Activated CD4-positive, alpha-beta T cell treated with anti-CD3 and anti-CD28 coated beads for 48 hours (primary cell): Measurements from ENCODE around the gene C9orf72.
"Not testable (repeated sequence)": the region's sequence is repeated elsewhere in the genome, so short reads cannot be mapped to it uniquely, and the experiment has no call there.

ENCODE experiments used
- DNase-seq: peaks from one replicate; pipeline ENCODE4 v3.0.0-alpha.2; 2020

The C9orf72 gene

GRCh38 chr9:27510780-27511179, 62.5 kb downstream of the C9orf72 start:
- DNase-seq = no peak

GRCh38 chr9:27506981-27507380, 66.3 kb downstream of the C9orf72 start:
- no peak for DNase-seq

- peak; percentile 35 for DNase-seq
These were observed 67.5 kb downstream of the C9orf72 start for GRCh38 chr9:27505744-27506161.

GRCh38 chr9:27504259-27504658, 69.0 kb downstream of the C9orf72 start:
- no peak for DNase-seq

GRCh38 chr9:27503623-27504022, 69.7 kb downstream of the C9orf72 start:
- no peak for DNase-seq

- DNase-seq = not testable (repeated sequence)
These were observed 72.4 kb downstream of the C9orf72 start for GRCh38 chr9:27500902-27501301.

- no peak for DNase-seq
These were observed 73.8 kb downstream of the C9orf72 start for GRCh38 chr9:27499451-27499850.

- no peak for DNase-seq
These were observed 75.3 kb downstream of the C9orf72 start for GRCh38 chr9:27497883-27498417.
